ENCODE measurements around the gene TCEAL7. TPM values are rescaled to one million over a fixed set of nuclear protein-coding genes. Genes with fewer than 3 reads are reported as not detected.

Gene TCEAL7
- polyA plus RNA-seq, 1 experiment, result 5.5 TPM

DNA sequence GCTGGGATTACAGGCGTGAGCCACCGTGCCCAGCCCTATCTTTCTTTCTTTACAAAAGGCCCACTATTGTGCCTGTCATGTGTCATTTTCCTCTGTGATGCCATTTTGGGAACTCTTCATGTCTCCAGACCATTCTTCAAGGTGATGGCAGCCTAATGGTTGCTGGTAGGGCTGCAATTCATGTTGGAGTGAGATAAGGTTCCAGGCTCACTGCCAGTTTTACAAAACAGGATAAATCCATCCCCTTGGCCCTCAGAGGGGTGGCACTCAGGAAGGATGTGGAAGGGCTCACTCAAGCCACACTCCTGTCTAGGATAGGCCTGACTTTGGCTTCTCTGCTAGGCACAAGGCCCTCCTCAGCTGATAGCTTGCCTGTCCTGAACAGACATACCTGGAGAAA lies 30.1 kb downstream of the TCEAL7 start:
- TF ChIP-seq, protein P1, sequence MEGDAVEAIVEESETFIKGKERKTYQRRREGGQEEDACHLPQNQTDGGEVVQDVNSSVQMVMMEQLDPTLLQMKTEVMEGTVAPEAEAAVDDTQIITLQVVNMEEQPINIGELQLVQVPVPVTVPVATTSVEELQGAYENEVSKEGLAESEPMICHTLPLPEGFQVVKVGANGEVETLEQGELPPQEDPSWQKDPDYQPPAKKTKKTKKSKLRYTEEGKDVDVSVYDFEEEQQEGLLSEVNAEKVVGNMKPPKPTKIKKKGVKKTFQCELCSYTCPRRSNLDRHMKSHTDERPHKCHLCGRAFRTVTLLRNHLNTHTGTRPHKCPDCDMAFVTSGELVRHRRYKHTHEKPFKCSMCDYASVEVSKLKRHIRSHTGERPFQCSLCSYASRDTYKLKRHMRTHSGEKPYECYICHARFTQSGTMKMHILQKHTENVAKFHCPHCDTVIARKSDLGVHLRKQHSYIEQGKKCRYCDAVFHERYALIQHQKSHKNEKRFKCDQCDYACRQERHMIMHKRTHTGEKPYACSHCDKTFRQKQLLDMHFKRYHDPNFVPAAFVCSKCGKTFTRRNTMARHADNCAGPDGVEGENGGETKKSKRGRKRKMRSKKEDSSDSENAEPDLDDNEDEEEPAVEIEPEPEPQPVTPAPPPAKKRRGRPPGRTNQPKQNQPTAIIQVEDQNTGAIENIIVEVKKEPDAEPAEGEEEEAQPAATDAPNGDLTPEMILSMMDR (IDR thresholded peaks at IDR 0.05; ENCODE audit: insufficient read depth, low read depth, low read length), result no peak
- no peak for DNase-seq (ENCODE audit: low read depth)
- no peak overlapping the region for H3K4me3 ChIP-seq (ENCODE audit: low read depth, low read length)
- H3K27me3 ChIP-seq (ENCODE audit: control insufficient read depth, insufficient read depth, low read length), result no peaks in the 10 kb centered on the region
- POLR2A ChIA-PET, result no interaction called here
- no peaks in the 10 kb centered on the region for H3K36me3 ChIP-seq (ENCODE audit: control insufficient read depth, insufficient read depth, low read length)
- CTCF ChIA-PET, result no interaction called here

DNA sequence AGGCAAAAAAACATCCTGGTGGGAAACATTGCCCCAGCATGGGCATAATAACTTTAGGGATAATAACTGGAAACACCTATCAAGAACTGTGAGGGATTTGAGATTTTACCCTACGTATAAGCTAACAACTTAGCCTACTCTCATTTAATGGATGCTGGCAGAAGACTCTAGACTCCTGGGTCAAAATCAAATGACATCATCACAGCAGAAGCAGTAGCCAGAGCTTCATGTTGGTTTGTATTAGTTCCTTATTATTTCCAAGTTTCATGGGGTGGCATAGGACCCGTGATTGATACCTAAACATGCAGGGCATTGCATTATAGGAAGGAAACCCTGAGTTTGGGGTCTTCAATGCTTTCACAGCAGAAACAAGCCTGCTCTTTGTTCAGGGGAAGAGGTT lies 30.9 kb downstream of the TCEAL7 start:
- no peaks in the 10 kb centered on the region for H3K36me3 ChIP-seq (ENCODE audit: control insufficient read depth, insufficient read depth, low read length)
- no peaks in the 10 kb centered on the region for H3K27me3 ChIP-seq (ENCODE audit: control insufficient read depth, insufficient read depth, low read length)
- ChIA-PET CTCF (no interaction called here), POLR2A (no interaction called here)
- DNase-seq (ENCODE audit: low read depth), result no peak
- no peak overlapping the region for H3K4me3 ChIP-seq (ENCODE audit: low read depth, low read length)
- TF ChIP-seq, protein P1 (IDR thresholded peaks at IDR 0.05; ENCODE audit: insufficient read depth, low read depth, low read length), result no peak

DNA sequence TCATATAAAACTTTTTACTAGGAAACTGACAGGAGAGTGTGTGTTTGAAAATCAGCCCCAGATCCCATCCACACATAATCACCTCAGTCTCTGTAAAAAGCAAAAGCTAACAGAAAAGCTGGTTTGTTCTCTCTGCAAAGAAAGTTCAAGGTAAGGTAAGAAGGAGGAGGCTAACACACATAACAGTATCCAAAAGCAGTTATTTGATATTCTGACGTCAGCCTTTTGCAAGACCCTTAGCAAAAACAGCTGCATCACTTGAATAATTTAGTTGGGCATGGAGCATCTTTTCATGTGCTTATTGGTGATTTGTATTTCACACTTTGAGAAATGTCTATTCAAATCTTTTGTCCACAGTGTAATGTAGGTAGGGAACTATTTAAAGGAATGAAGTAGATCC lies 31.8 kb downstream of the TCEAL7 start:
- TF ChIP-seq, protein P1 (IDR thresholded peaks at IDR 0.05; ENCODE audit: insufficient read depth, low read depth, low read length), result no peak
- H3K27me3 ChIP-seq (ENCODE audit: control insufficient read depth, insufficient read depth, low read length), result no peaks in the 10 kb centered on the region
- ChIA-PET CTCF (no interaction called here), POLR2A (no interaction called here)
- DNase-seq (ENCODE audit: low read depth), result no peak
- H3K4me3 ChIP-seq (ENCODE audit: low read depth, low read length), result no peak overlapping the region
- no peaks in the 10 kb centered on the region for H3K36me3 ChIP-seq (ENCODE audit: control insufficient read depth, insufficient read depth, low read length)

DNA sequence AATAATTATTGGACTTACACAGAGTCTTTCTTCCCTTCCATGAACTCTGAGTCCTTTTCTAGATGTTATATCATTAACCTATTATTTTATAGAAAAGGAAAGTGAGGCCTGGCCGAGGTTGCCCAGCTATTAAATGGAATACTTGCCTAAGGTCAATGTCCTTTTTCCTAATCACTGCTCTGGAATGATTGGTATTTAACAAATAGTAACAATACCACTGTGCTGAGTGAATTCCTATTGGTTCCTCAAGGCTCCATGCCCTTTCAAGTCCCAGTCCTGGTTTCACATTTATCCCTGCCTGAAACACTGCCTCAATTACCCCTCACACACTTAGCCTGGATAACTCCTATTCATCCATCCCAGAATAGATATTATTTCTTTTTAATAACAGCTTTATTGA lies 32.4 kb downstream of the TCEAL7 start:
- TF ChIP-seq, protein P1 (IDR thresholded peaks at IDR 0.05; ENCODE audit: insufficient read depth, low read depth, low read length), result no peak
- Histone ChIP-seq H3K27me3 (ENCODE audit: control insufficient read depth, insufficient read depth, low read length) (no peaks in the 10 kb centered on the region), H3K4me3 (ENCODE audit: low read depth, low read length) (no peak overlapping the region), H3K36me3 (ENCODE audit: control insufficient read depth, insufficient read depth, low read length) (no peaks in the 10 kb centered on the region)
- CTCF ChIA-PET, result no interaction called here
- POLR2A ChIA-PET, result no interaction called here
- DNase-seq (ENCODE audit: low read depth), result no peak

DNA sequence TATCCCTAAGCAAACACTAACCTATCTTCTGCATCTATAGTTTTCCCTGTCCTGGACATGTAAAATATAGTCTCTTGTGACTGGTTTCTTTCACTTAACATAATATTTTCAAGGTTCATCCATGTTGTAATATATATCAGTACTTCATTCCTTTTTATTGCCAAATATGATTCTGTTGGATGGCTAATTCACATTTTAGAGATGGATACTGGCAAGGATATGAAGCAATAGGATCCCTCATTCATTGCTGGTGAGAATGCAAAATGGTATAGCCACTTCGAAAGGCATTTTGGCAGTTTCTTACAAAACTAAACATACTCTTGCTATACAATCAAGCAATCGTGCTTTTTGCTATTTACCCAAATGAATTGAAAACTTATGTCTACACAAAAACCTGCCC lies 33.0 kb downstream of the TCEAL7 start:
- ChIA-PET CTCF (no interaction called here), POLR2A (no interaction called here)
- TF ChIP-seq, protein P1 (IDR thresholded peaks at IDR 0.05; ENCODE audit: insufficient read depth, low read depth, low read length), result no peak
- Histone ChIP-seq H3K4me3 (ENCODE audit: low read depth, low read length) (no peak overlapping the region), H3K36me3 (ENCODE audit: control insufficient read depth, insufficient read depth, low read length) (no peaks in the 10 kb centered on the region), H3K27me3 (ENCODE audit: control insufficient read depth, insufficient read depth, low read length) (no peaks in the 10 kb centered on the region)
- DNase-seq (ENCODE audit: low read depth), result no peak

All from BJ (cell line).